Measurements from ENCODE around the gene SPEF2. TPM values are rescaled to one million over a fixed set of nuclear protein-coding genes. Genes with fewer than 3 reads are reported as not detected.

The SPEF2 gene
- polyA plus RNA-seq, 1 experiment, result 4.0 TPM

GRCh38 chr5:35694481-35694880 lies 76.8 kb downstream of the SPEF2 start:
- no peak for DNase-seq (ENCODE audit: low read depth)
- H3K4me3 ChIP-seq (ENCODE audit: low read depth, low read length), result no peak overlapping the region
- CTCF ChIA-PET, result no interaction called here
- POLR2A ChIA-PET, result no interaction called here
- H3K36me3 ChIP-seq (ENCODE audit: control insufficient read depth, insufficient read depth, low read length), result no peaks in the 10 kb centered on the region
- no peaks in the 10 kb centered on the region for H3K27me3 ChIP-seq (ENCODE audit: control insufficient read depth, insufficient read depth, low read length)
- no peak for TF ChIP-seq CTCF (IDR thresholded peaks at IDR 0.05; ENCODE audit: insufficient read depth, low read depth, low read length)

GRCh38 chr5:35698047-35698808 lies 80.6 kb downstream of the SPEF2 start:
- no peak for DNase-seq (ENCODE audit: low read depth)
- ChIA-PET CTCF (interaction anchor here (1.1 kb wide), 1 partner anchor 47 kb away, joined by 5 read pairs; no protein-coding TSS in a partner anchor), POLR2A (no interaction called here)
- TF ChIP-seq CTCF (IDR thresholded peaks at IDR 0.05; ENCODE audit: insufficient read depth, low read depth, low read length), result no peak
- Histone ChIP-seq H3K4me3 (ENCODE audit: low read depth, low read length) (no peak overlapping the region), H3K27me3 (ENCODE audit: control insufficient read depth, insufficient read depth, low read length) (no peaks in the 10 kb centered on the region), H3K36me3 (ENCODE audit: control insufficient read depth, insufficient read depth, low read length) (no peaks in the 10 kb centered on the region)

GRCh38 chr5:35707659-35708058 lies 90.0 kb downstream of the SPEF2 start:
- no peak for TF ChIP-seq CTCF (IDR thresholded peaks at IDR 0.05; ENCODE audit: insufficient read depth, low read depth, low read length)
- Histone ChIP-seq H3K4me3 (ENCODE audit: low read depth, low read length) (no peak overlapping the region), H3K27me3 (ENCODE audit: control insufficient read depth, insufficient read depth, low read length) (no peaks in the 10 kb centered on the region), H3K36me3 (ENCODE audit: control insufficient read depth, insufficient read depth, low read length) (no peaks in the 10 kb centered on the region)
- DNase-seq (ENCODE audit: low read depth), result no peak
- ChIA-PET POLR2A (no interaction called here), CTCF (interaction anchor here (1.0 to 1.1 kb wide), 2 partner anchors 57 to 69 kb away, joined by 3 read pairs; no protein-coding TSS in a partner anchor)

- CTCF ChIA-PET, result no interaction called here
- no peak for TF ChIP-seq CTCF (IDR thresholded peaks at IDR 0.05; ENCODE audit: insufficient read depth, low read depth, low read length)
- no peak for DNase-seq (ENCODE audit: low read depth)
- POLR2A ChIA-PET, result no interaction called here
- Histone ChIP-seq H3K4me3 (ENCODE audit: low read depth, low read length) (no peak overlapping the region), H3K36me3 (ENCODE audit: control insufficient read depth, insufficient read depth, low read length) (no peaks in the 10 kb centered on the region), H3K27me3 (ENCODE audit: control insufficient read depth, insufficient read depth, low read length) (no peaks in the 10 kb centered on the region)
Measured at GRCh38 chr5:35709688-35710087, 92.0 kb downstream of the SPEF2 start.

GRCh38 chr5:35717718-35718117 lies 100.1 kb downstream of the SPEF2 start:
- ChIA-PET POLR2A (no interaction called here), CTCF (no interaction called here)
- no peak for TF ChIP-seq CTCF (IDR thresholded peaks at IDR 0.05; ENCODE audit: insufficient read depth, low read depth, low read length)
- Histone ChIP-seq H3K36me3 (ENCODE audit: control insufficient read depth, insufficient read depth, low read length) (no peaks in the 10 kb centered on the region), H3K27me3 (ENCODE audit: control insufficient read depth, insufficient read depth, low read length) (no peaks in the 10 kb centered on the region), H3K4me3 (ENCODE audit: low read depth, low read length) (no peak overlapping the region)
- DNase-seq (ENCODE audit: low read depth), result no peak

All from BJ (cell line).